Testis (tissue), 3 donors: ENCODE results near the gene UGT1A8. TPM values are rescaled to one million over a fixed set of nuclear protein-coding genes. Genes with fewer than 3 reads are reported as not detected.

Experiments used
- DNase-seq: peaks from one replicate; pipeline ENCODE4 v3.0.0-alpha.2; 2019
- H3K27ac ChIP-seq, 2 donors: fragments of 200-600 bp; sonication (generic); one replicate each; pipeline ENCODE4 v1.5.1; 2019
- H3K27me3 ChIP-seq: fragments of 200-600 bp; sonication (generic); one replicate; pipeline ENCODE4 v1.5.1; 2019
- H3K36me3 ChIP-seq: fragments of 200-600 bp; sonication (generic); one replicate; pipeline ENCODE4 v1.5.1; 2017; ENCODE audit warnings: low read depth; ENCODE audit errors: missing control alignments
- H3K4me1 ChIP-seq: fragments of 200-600 bp; sonication (generic); one replicate; pipeline ENCODE4 v1.5.1; 2019
- H3K4me3 ChIP-seq, 2 donors: fragments of 200-600 bp; sonication (generic); one replicate each; pipeline ENCODE4 v1.5.1; 2017 to 2019
- H3K9me3 ChIP-seq: fragments of 200-600 bp; sonication (generic); one replicate; pipeline ENCODE4 v1.5.1; 2017
- POLR2A ChIP-seq: fragments of 450-650 bp; IDR thresholded peaks from one replicate; pipeline ENCODE4 v1.6.1; 2017; ENCODE audit warnings: antibody characterized with exemption, mild to moderate bottlenecking, moderate library complexity
- WGBS, 2 donors: methylation state at CpG; one replicate each; pipeline ENCODE4 v1.1.5; 2018; 5-methylcytosine and 5-hydroxymethylcytosine counted together
- intact Hi-C: fragments of 100-400 bp; cut with DNase I; formaldehyde crosslinking; loops from one replicate; pipeline ENCODE4 v1.15.1; 2023; ENCODE audit warnings: low total_unique reads
- polyA plus RNA-seq: library from polyadenylated mRNA; stranded (reverse); fragments of 350-450 nt; fragmentation: Illumina TruSeq; extraction: RNeasy Lipid Tissue Mini Kit (QIAGEN cat#74804); gene quantifications from one replicate; pipeline ENCODE4 v1.2.3, GENCODE V29; 2014; ENCODE audit warnings: low read depth, low replicate concordance; ENCODE audit not compliant: insufficient read depth
- total RNA-seq, 2 donors: library from RNA; depleted of rRNA; stranded (reverse); fragments of >200 nt; gene quantifications; one replicate each; pipeline ENCODE4 v1.2.3, GENCODE V29; 2016
- TF ChIP-seq, protein P1 (sequence below), 3 experiments: fragments of 450-650 bp in 2 of 3; fragments of 200-600 bp in 1 of 3; sonication (generic) in 1 of 3; IDR thresholded peaks; one replicate each; pipeline ENCODE4 v1.5.1; 2016 to 2019; ENCODE audit warnings: antibody characterized with exemption in 3 of 3, mild to moderate bottlenecking in 2 of 3, moderate library complexity in 1 of 3

UGT1A8 gene
- total and polyA plus RNA-seq, 3 donors from 2014 or later: 0.19 TPM; not detected in 2

DNA sequence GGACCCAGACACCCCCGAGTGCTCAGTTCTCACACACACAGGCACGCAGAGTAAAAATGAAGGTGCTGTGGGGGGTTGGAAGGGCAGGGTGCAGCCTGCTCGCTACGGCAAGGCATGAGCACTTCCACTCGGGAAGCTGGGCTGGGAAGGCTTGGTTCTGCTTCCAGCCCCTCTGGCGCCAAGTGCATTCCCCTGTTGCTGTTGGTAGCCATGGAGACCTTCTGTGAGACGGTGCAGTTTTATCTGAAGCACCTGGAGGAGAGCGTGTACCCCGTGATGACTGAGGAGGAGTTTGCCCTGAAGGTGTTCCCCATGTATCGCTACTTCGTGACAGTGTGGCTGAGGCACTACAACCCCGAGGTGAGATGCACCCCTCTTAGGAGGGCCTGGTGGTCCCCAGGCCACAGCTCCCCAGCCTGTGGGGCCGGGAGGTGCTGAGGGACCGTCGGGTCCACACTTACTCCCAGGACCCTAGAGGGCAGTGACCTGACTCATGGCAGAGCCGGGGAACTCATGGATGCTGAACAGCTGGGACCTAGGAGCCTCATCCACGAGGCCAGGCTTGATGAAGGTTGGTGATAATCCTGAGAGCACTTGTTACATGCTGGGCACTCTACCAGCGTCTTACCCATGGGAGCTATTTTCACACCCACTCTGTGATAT, 176.2 kb downstream of the UGT1A8 start:
- H3K4me1 ChIP-seq: no peaks in the 10 kb centered on the region
- H3K9me3 ChIP-seq: no peaks in the 10 kb centered on the region
- 67 to 78% methylated on average over 12 to 18 of the region's 18 CpGs for WGBS, 2 donors
- H3K4me3 ChIP-seq: no peak overlapping the region
- H3K27me3 ChIP-seq: no peaks in the 10 kb centered on the region
- TF ChIP-seq, protein P1, sequence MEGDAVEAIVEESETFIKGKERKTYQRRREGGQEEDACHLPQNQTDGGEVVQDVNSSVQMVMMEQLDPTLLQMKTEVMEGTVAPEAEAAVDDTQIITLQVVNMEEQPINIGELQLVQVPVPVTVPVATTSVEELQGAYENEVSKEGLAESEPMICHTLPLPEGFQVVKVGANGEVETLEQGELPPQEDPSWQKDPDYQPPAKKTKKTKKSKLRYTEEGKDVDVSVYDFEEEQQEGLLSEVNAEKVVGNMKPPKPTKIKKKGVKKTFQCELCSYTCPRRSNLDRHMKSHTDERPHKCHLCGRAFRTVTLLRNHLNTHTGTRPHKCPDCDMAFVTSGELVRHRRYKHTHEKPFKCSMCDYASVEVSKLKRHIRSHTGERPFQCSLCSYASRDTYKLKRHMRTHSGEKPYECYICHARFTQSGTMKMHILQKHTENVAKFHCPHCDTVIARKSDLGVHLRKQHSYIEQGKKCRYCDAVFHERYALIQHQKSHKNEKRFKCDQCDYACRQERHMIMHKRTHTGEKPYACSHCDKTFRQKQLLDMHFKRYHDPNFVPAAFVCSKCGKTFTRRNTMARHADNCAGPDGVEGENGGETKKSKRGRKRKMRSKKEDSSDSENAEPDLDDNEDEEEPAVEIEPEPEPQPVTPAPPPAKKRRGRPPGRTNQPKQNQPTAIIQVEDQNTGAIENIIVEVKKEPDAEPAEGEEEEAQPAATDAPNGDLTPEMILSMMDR (IDR thresholded peaks at IDR 0.05): no peak
- TF ChIP-seq POLR2A: no peak
- H3K36me3 ChIP-seq: no peaks in the 10 kb centered on the region
- intact Hi-C loops: no loop called here
- no peak for DNase-seq
- no peak overlapping the region for H3K27ac ChIP-seq

DNA sequence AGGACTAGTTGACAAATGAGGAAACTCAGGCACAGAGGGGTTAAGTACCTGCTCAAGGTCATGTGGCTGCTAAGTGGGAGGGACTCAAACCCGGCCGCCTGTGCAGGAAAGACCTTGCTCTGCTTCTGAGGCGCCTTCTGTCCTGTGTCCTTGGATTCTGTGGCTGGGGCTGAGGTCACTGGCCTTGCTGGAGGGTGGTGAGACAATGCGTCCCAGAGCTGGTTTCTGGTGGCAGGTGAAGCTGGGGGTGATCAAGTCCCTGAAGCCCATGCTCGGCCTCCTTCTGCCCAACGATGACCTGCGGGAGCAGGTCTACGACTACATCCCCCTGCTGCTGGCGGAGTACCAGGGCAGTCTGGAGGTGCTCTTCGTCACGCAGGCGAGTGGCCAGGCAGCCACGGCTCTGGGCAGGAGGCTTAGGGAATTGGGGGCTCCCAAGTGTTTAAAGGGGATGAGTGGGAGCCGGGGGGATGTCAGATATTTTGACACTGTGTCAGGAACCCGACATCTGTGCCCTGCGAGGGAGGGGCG, 176.8 kb downstream of the UGT1A8 start:
- H3K27ac ChIP-seq: no peak overlapping the region
- TF ChIP-seq, protein P1 (IDR thresholded peaks at IDR 0.05): no peak
- no peaks in the 10 kb centered on the region for H3K9me3 ChIP-seq
- intact Hi-C loops: no loop called here
- 70 to 71% methylated on average over 5 to 17 of the region's 17 CpGs for WGBS, 2 donors
- no peak overlapping the region for H3K4me3 ChIP-seq
- H3K36me3 ChIP-seq: no peaks in the 10 kb centered on the region
- no peaks in the 10 kb centered on the region for H3K27me3 ChIP-seq
- peak; percentile 13 for DNase-seq
- H3K4me1 ChIP-seq: no peaks in the 10 kb centered on the region

DNA sequence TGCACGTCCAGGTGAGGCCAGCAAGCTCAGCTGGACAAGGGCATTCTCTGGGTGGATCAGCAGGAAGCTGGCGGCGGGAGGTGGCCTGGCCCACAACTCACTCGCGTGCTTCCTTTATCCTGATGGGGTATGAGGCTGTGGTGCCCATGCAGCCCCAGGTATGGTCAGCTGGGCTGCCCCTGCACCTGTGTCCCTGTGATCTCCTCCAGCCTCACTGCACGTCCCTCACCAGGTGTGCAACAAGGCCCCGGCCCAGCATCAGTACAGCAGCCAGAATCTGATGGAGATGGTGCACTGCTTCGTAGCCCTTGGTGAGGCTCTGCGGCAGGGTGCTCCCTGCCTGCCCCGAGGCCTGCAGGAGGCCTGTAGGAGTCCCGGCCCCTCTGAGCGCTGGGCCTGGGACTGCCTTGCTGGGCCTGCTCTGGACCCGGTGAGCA, 178.3 kb downstream of the UGT1A8 start:
- TF ChIP-seq, protein P1 (IDR thresholded peaks at IDR 0.05): no peak
- TF ChIP-seq POLR2A: no peak
- Histone ChIP-seq H3K27ac (no peak overlapping the region), H3K36me3 (no peaks in the 10 kb centered on the region), H3K9me3 (no peaks in the 10 kb centered on the region), H3K27me3 (no peaks in the 10 kb centered on the region), H3K4me3 (no peak overlapping the region), H3K4me1 (no peaks in the 10 kb centered on the region)
- intact Hi-C loops: no loop called here
- 96 to 100% methylated on average over 5 to 13 of the region's 13 CpGs for WGBS, 2 donors
- DNase-seq: peak; percentile 6

DNA sequence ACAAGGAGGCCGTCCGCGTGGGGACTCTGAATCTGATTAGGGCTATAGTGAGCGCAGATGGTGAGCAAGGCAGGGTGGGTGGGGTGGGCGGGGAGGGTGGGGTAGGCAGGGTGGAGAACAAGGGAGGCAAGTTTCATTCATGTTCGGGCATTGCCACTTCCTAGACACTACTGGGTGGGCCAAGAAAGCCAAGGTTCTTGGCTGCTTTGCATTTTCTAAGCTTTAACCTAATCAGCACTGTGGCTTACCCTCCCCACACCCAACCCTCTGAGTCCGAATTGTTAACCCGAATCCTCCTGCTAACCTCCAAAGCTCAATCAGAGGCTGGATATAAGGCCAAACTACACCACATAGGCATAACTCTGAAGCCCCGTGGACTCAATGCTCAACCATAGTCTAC, 178.8 kb downstream of the UGT1A8 start:
- H3K4me3 ChIP-seq: no peak overlapping the region
- no peak for TF ChIP-seq POLR2A
- TF ChIP-seq, protein P1 (IDR thresholded peaks at IDR 0.05): no peak
- no peaks in the 10 kb centered on the region for H3K9me3 ChIP-seq
- H3K27me3 ChIP-seq: no peaks in the 10 kb centered on the region
- intact Hi-C loops: no loop called here
- H3K4me1 ChIP-seq: no peaks in the 10 kb centered on the region
- H3K27ac ChIP-seq: no peak overlapping the region
- 90 to 93% methylated on average over 7 to 9 of the region's 9 CpGs for WGBS, 2 donors
- no peaks in the 10 kb centered on the region for H3K36me3 ChIP-seq
- DNase-seq: no peak
